OCI-LY1 (cell line): Measurements from ENCODE around the gene EPB41L2.

Source experiments
- H2AFZ ChIP-seq: fragments of 200-600 bp; sonication (generic), shearing (Covaris generic); 2 replicates; pipeline ENCODE4 v1.6.0; 2014; ENCODE audit warnings: antibody characterized with exemption, mild to moderate bottlenecking, low read length
- H3F3A ChIP-seq: fragments of 200-600 bp; sonication (generic), shearing (Covaris generic); 2 replicates; pipeline ENCODE4 v1.6.0; 2014; ENCODE audit warnings: mild to moderate bottlenecking, antibody characterized with exemption, low read length, moderate library complexity; ENCODE audit not compliant: insufficient read depth
- H3K27ac ChIP-seq: fragments of 200-600 bp; sonication (generic); 2 replicates; pipeline ENCODE4 v1.5.1; 2014; ENCODE audit warnings: low read length, mixed run types, mild to moderate bottlenecking, low read depth; ENCODE audit not compliant: poor library complexity, severe bottlenecking
- H3K27me3 ChIP-seq: fragments of 200-600 bp; sonication (generic); 2 replicates; pipeline ENCODE4 v1.6.0; 2014; ENCODE audit warnings: antibody characterized with exemption, mild to moderate bottlenecking, low read length, moderate library complexity; ENCODE audit not compliant: insufficient read depth
- H3K36me3 ChIP-seq: fragments of 200-600 bp; sonication (generic); 2 replicates; pipeline ENCODE4 v1.6.1; 2014; ENCODE audit warnings: mild to moderate bottlenecking, antibody characterized with exemption, low read length, moderate library complexity, mixed read lengths; ENCODE audit not compliant: insufficient read depth
- H3K4me1 ChIP-seq: fragments of 200-600 bp; sonication (generic); 2 replicates; pipeline ENCODE4 v1.5.1; 2014; ENCODE audit warnings: mild to moderate bottlenecking, low read length, moderate library complexity; ENCODE audit not compliant: insufficient read depth, severe bottlenecking
- H3K4me2 ChIP-seq: fragments of 200-600 bp; sonication (generic), shearing (Covaris generic); 2 replicates; pipeline ENCODE4 v1.6.1; 2014; ENCODE audit warnings: low read length
- H3K4me3 ChIP-seq: fragments of 200-600 bp; sonication (generic); 2 replicates; pipeline ENCODE4 v1.5.1; 2014; ENCODE audit warnings: low read length, low read depth, mild to moderate bottlenecking, mixed read lengths; ENCODE audit not compliant: poor library complexity, severe bottlenecking
- H3K79me2 ChIP-seq: fragments of 200-600 bp; shearing (Covaris generic); 2 replicates; pipeline ENCODE4 v1.6.1; 2016; ENCODE audit warnings: mixed run types, low read length, mixed read lengths; ENCODE audit not compliant: insufficient read depth
- H3K9ac ChIP-seq: fragments of 200-600 bp; sonication (generic), shearing (Covaris generic); 2 replicates; pipeline ENCODE4 v1.6.1; 2014; ENCODE audit warnings: mild to moderate bottlenecking, low read length, mixed read lengths
- H3K9me2 ChIP-seq: fragments of 200-600 bp; sonication (generic), shearing (Covaris generic); 2 replicates; pipeline ENCODE4 v1.6.1; 2014; ENCODE audit warnings: low read depth, mild to moderate bottlenecking, low read length, mixed read lengths
- H3K9me3 ChIP-seq: fragments of 200-600 bp; shearing (Covaris generic); 2 replicates; pipeline ENCODE4 v1.6.1; 2014; ENCODE audit warnings: low read length, mixed read lengths
- H4K20me1 ChIP-seq: fragments of 200-600 bp; sonication (generic), shearing (Covaris generic); 2 replicates; pipeline ENCODE4 v1.6.0; 2016; ENCODE audit warnings: mild to moderate bottlenecking, low read length; ENCODE audit not compliant: insufficient read depth
- EZH2 ChIP-seq: fragments of 200-600 bp; sonication (generic), shearing (Covaris generic); IDR thresholded peaks from 2 replicates; pipeline ENCODE4 v1.8.0; 2017; ENCODE audit warnings: borderline replicate concordance, mixed run types, mild to moderate bottlenecking, antibody characterized with exemption, low read length, moderate library complexity, mixed read lengths
- TF ChIP-seq, protein P1 (sequence below): fragments of 200-600 bp; sonication (generic), shearing (Covaris generic); IDR thresholded peaks from 2 replicates; pipeline ENCODE4 v1.5.1; 2017; ENCODE audit warnings: mild to moderate bottlenecking, antibody characterized with exemption, low read length, moderate library complexity, mixed read lengths

EPB41L2 gene

DNA sequence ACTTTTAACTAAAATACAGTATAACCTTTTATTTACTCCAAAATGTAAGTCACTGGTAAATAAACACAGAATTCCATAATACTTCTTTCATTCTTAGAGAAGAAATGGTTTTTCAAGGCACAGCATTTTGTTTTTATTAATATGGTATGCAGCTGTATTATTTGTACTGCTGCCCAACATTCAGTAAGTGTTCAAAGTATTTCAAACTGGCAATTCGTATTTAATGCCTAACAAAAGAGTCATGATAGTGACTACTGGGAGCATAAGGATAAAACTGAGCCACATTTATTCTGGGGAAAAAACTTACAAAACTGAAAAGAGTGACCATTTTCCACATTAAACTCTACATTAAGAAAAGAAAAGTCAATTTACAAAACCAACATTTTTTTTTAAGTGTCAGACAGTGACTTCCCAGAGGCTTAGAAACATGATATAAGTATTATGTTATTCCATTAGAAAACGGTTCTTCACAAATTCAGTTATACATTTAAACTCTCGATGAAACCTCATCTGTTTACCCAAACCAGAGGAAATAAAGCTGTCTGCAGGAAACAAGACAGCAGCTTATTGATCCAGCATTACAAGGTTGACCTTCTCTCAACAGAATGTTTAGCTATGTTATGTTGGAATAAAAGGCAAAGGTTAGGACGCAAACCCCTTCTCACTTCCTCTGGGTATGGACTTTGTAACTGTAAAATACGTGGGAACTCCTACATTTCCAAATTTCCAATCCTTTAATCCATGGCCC is 24.3 kb downstream of the EPB41L2 start:
- Histone ChIP-seq H3K79me2 (no peaks in the 10 kb centered on the region), H3K4me2 (no peak overlapping the region), H3K27ac (no peak overlapping the region)

DNA sequence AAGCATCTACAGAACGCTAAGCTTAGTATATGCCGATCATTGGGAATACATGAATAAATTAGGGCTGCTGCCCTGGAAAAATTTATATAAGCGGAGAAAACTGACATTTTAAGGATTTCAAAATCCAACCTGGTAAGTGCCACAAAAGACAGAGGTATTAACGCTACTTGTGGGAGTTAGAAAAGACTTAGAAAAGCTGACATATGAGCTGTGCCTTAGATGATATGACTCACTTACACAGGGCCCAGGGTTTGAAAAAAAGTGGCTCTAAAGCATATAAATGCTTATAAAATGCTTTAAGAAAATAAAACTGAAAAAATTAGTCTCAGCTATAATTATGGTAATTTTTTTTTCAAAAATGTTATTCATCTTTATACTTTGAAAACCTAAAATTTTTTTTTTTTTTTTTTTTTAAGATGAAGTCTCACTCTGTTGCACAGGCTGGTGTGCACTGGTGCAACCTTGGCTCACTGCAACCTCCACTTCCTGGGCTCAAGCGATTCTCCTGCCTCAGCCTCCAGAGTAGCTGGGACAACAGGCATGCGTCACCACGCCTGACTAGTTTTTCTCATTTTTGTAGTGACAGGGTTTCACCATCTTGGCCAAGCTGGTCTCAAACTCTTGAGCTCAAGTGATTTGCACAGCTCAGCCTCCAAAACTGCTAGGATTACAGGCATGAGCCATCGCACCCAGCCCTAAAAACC is 25.7 kb downstream of the EPB41L2 start:
- no peaks in the 10 kb centered on the region for H3K9me2 ChIP-seq
- no peak overlapping the region for H3K4me3 ChIP-seq
- no peak overlapping the region for H2AFZ ChIP-seq
- H3K4me2 ChIP-seq, result no peak overlapping the region
- H3K79me2 ChIP-seq, result no peaks in the 10 kb centered on the region
- no peaks in the 10 kb centered on the region for H3K4me1 ChIP-seq
- no peaks in the 10 kb centered on the region for H3K9me3 ChIP-seq
- no peaks in the 10 kb centered on the region for H3K36me3 ChIP-seq
- H4K20me1 ChIP-seq, result no peaks in the 10 kb centered on the region
- no peak overlapping the region for H3K9ac ChIP-seq
- H3K27ac ChIP-seq, result no peak overlapping the region
- no peaks in the 10 kb centered on the region for H3F3A ChIP-seq
- H3K27me3 ChIP-seq, result no peaks in the 10 kb centered on the region
- TF ChIP-seq EZH2, result no peak
- TF ChIP-seq, protein P1, sequence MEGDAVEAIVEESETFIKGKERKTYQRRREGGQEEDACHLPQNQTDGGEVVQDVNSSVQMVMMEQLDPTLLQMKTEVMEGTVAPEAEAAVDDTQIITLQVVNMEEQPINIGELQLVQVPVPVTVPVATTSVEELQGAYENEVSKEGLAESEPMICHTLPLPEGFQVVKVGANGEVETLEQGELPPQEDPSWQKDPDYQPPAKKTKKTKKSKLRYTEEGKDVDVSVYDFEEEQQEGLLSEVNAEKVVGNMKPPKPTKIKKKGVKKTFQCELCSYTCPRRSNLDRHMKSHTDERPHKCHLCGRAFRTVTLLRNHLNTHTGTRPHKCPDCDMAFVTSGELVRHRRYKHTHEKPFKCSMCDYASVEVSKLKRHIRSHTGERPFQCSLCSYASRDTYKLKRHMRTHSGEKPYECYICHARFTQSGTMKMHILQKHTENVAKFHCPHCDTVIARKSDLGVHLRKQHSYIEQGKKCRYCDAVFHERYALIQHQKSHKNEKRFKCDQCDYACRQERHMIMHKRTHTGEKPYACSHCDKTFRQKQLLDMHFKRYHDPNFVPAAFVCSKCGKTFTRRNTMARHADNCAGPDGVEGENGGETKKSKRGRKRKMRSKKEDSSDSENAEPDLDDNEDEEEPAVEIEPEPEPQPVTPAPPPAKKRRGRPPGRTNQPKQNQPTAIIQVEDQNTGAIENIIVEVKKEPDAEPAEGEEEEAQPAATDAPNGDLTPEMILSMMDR, result no peak

More for the DNA sequence above, 24.3 kb downstream of the EPB41L2 start:
- no peak overlapping the region for H2AFZ ChIP-seq
- TF ChIP-seq, protein P1, result no peak
- no peak for TF ChIP-seq EZH2
- H3K9ac ChIP-seq, result no peak overlapping the region
- H3K9me2 ChIP-seq, result no peaks in the 10 kb centered on the region
- H4K20me1 ChIP-seq, result no peaks in the 10 kb centered on the region
- H3K27me3 ChIP-seq, result no peaks in the 10 kb centered on the region
- no peaks in the 10 kb centered on the region for H3F3A ChIP-seq
- H3K9me3 ChIP-seq, result no peaks in the 10 kb centered on the region
- H3K4me1 ChIP-seq, result no peaks in the 10 kb centered on the region
- no peak overlapping the region for H3K4me3 ChIP-seq
- H3K36me3 ChIP-seq, result no peaks in the 10 kb centered on the region

DNA sequence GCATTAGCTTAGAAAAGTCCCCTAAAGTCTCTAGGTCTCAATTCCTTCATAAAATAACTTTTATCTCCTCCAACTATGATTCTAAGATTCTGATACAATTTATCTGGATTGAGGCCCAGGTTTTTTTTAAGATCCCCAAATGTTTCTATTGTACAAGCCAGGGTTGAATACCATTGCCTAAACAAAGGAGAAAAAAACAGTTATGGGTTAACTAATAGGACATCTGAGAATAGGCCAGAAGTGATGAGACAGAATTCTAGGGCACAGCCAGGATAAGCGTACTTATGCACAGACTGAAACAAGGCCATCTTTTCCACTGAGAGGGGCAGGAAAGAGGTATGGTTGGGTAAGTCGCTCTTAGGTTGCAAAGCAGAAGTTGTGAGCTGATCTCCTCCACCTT is 26.4 kb downstream of the EPB41L2 start:
- no peak for TF ChIP-seq EZH2
- TF ChIP-seq, protein P1, result no peak
- no peaks in the 10 kb centered on the region for H3K9me3 ChIP-seq
- H3K27me3 ChIP-seq, result no peaks in the 10 kb centered on the region
- no peaks in the 10 kb centered on the region for H3F3A ChIP-seq
- H3K9ac ChIP-seq, result no peak overlapping the region
- no peaks in the 10 kb centered on the region for H3K79me2 ChIP-seq
- no peaks in the 10 kb centered on the region for H4K20me1 ChIP-seq
- no peaks in the 10 kb centered on the region for H3K36me3 ChIP-seq
- H3K9me2 ChIP-seq, result no peaks in the 10 kb centered on the region
- no peaks in the 10 kb centered on the region for H3K4me1 ChIP-seq
- H2AFZ ChIP-seq, result no peak overlapping the region
- H3K4me3 ChIP-seq, result no peak overlapping the region
- H3K27ac ChIP-seq, result no peak overlapping the region
- H3K4me2 ChIP-seq, result no peak overlapping the region
